HEK293 (cell line): ENCODE data around the gene SLC13A3.
A peak's percentile ranks its signal among the peaks of the same experiment; 100 is the strongest.

ENCODE experiments used
- CTCF ChIA-PET: fragments of 350-600 bp; formaldehyde crosslinking; extraction: SDS; loops from one replicate; lab custom pipeline; 2021; ENCODE audit warnings: antibody characterized with exemption; lab: Yijun Ruan, JAX
- POLR2A ChIA-PET: fragments of 300-600 bp; formaldehyde crosslinking; extraction: SDS; loops from one replicate; lab custom pipeline; 2020; ENCODE audit warnings: antibody characterized with exemption, inconsistent platforms; lab: Yijun Ruan, JAX
- H3K27ac ChIP-seq: fragments of 200-500 bp; sonication (Bioruptor generic); 2 replicates; pipeline ENCODE4 v1.5.1; 2014; ENCODE audit warnings: low read depth, low read length, control low read depth, inconsistent platforms; ENCODE audit errors: extremely low read depth
- H3K36me3 ChIP-seq, 2 experiments: fragments of 200-500 bp in 1 of 2; sonication (Bioruptor generic) in 1 of 2; 1 replicate in 1 of 2; 2 replicates in 1 of 2; pipeline ENCODE4 v1.5.1; 2014 to 2017; ENCODE audit warnings: inconsistent platforms in 2 of 2, low read length in 2 of 2; ENCODE audit not compliant: control insufficient read depth in 2 of 2, insufficient read depth in 1 of 2
- H3K4me1 ChIP-seq: fragments of 200-500 bp; sonication (Bioruptor generic); 2 replicates; pipeline ENCODE4 v1.5.1; 2014; ENCODE audit warnings: mild to moderate bottlenecking, low read length, inconsistent platforms; ENCODE audit not compliant: control insufficient read depth, insufficient read depth
- H3K4me3 ChIP-seq: 2 replicates; pipeline ENCODE4 v1.5.1; 2011; ENCODE audit warnings: low read depth, mild to moderate bottlenecking, control low read depth, low read length, moderate library complexity
- H3K9me3 ChIP-seq: fragments of 200-500 bp; sonication (Bioruptor generic); 2 replicates; pipeline ENCODE4 v1.5.1; 2014; ENCODE audit warnings: low read depth, low read length, inconsistent platforms; ENCODE audit not compliant: control insufficient read depth, insufficient read depth
- KLF16 ChIP-seq: fragments of 450-650 bp; formaldehyde crosslinking; IDR thresholded peaks from 2 replicates; pipeline ENCODE4 v1.5.1; 2017; ENCODE audit warnings: missing biosample characterization, missing genetic modification characterization
- PRDM1 ChIP-seq: fragments of 450-650 bp; formaldehyde crosslinking; IDR thresholded peaks from 2 replicates; pipeline ENCODE4; 2016; ENCODE audit warnings: missing biosample characterization, missing genetic modification characterization
- RBAK ChIP-seq: fragments of 450-650 bp; formaldehyde crosslinking; IDR thresholded peaks from 2 replicates; pipeline ENCODE4 v1.5.1; 2016; ENCODE audit warnings: missing biosample characterization, missing genetic modification characterization
- ZNF341 ChIP-seq: fragments of 450-650 bp; formaldehyde crosslinking; IDR thresholded peaks from 2 replicates; pipeline ENCODE4; 2016; ENCODE audit warnings: low read depth, missing biosample characterization, missing genetic modification characterization
- ZNF366 ChIP-seq: fragments of 450-650 bp; formaldehyde crosslinking; conservative IDR thresholded peaks from 2 replicates; pipeline ENCODE4 v1.5.1; 2016; ENCODE audit warnings: missing biosample characterization, missing genetic modification characterization
- ZNF585B ChIP-seq: fragments of 450-650 bp; formaldehyde crosslinking; IDR thresholded peaks from 2 replicates; pipeline ENCODE4 v1.5.1; 2016; ENCODE audit warnings: missing biosample characterization, missing genetic modification characterization
- ZNF623 ChIP-seq: fragments of 450-650 bp; formaldehyde crosslinking; IDR thresholded peaks from 2 replicates; pipeline ENCODE4 v1.5.1; 2016; ENCODE audit warnings: missing biosample characterization, missing genetic modification characterization
- ZNF76 ChIP-seq: fragments of 450-650 bp; formaldehyde crosslinking; IDR thresholded peaks from 2 replicates; pipeline ENCODE4; 2016; ENCODE audit warnings: low read depth, missing biosample characterization, missing genetic modification characterization, borderline replicate concordance
- ZNF843 ChIP-seq: fragments of 450-650 bp; formaldehyde crosslinking; IDR thresholded peaks from 2 replicates; pipeline ENCODE4 v1.5.1; 2016; ENCODE audit warnings: missing biosample characterization, missing genetic modification characterization
- TF ChIP-seq, protein P1 (sequence below): fragments of 450-650 bp; formaldehyde crosslinking; IDR thresholded peaks from 2 replicates; pipeline ENCODE4 v1.5.1; 2016; ENCODE audit warnings: missing biosample characterization, missing genetic modification characterization
- TF ChIP-seq, protein P2 (sequence below): fragments of 450-650 bp; formaldehyde crosslinking; IDR thresholded peaks from 2 replicates; pipeline ENCODE4 v1.5.1; 2016; ENCODE audit warnings: missing biosample characterization, missing genetic modification characterization, borderline replicate concordance

The SLC13A3 gene

DNA sequence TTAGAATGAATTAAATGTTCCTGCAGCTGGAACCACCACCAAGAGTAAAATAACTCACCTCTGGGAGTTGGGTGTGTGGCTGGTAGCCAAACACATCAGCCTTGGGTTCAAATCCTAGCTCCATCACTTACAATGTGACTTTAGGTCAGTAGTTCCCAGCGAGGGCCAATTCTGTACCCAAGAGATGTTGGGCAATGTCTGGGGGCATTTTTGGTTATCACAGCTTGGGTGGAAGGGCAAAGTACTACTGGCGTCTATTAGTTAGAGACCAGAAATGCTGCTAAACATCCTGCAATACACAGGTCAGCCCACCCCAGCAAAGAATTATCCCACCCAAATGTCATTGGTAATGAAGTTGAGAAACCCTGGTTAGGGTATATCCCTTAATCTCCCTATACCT is 48.8 kb downstream of the SLC13A3 start:
- POLR2A ChIA-PET = no interaction called here
- Histone ChIP-seq H3K27ac (no peak overlapping the region), H3K9me3 (no peaks in the 10 kb centered on the region), H3K36me3 (no peaks in the 10 kb centered on the region), H3K4me3 (no peak overlapping the region), H3K4me1 (no peaks in the 10 kb centered on the region)
- CTCF ChIA-PET = interaction anchor here (0.7 kb wide), 1 partner anchor 12 kb away, joined by 3 read pairs; no protein-coding TSS in a partner anchor
- TF ChIP-seq, protein P1, sequence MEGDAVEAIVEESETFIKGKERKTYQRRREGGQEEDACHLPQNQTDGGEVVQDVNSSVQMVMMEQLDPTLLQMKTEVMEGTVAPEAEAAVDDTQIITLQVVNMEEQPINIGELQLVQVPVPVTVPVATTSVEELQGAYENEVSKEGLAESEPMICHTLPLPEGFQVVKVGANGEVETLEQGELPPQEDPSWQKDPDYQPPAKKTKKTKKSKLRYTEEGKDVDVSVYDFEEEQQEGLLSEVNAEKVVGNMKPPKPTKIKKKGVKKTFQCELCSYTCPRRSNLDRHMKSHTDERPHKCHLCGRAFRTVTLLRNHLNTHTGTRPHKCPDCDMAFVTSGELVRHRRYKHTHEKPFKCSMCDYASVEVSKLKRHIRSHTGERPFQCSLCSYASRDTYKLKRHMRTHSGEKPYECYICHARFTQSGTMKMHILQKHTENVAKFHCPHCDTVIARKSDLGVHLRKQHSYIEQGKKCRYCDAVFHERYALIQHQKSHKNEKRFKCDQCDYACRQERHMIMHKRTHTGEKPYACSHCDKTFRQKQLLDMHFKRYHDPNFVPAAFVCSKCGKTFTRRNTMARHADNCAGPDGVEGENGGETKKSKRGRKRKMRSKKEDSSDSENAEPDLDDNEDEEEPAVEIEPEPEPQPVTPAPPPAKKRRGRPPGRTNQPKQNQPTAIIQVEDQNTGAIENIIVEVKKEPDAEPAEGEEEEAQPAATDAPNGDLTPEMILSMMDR (tag by site-specific recombination) = no peak
- TF ChIP-seq ZNF843 (tag by site-specific recombination) (no peak), KLF16 (tag by site-specific recombination) (no peak), ZNF76 (tag by site-specific recombination) (no peak)
- TF ChIP-seq, all 188 proteins: peak for 0

DNA sequence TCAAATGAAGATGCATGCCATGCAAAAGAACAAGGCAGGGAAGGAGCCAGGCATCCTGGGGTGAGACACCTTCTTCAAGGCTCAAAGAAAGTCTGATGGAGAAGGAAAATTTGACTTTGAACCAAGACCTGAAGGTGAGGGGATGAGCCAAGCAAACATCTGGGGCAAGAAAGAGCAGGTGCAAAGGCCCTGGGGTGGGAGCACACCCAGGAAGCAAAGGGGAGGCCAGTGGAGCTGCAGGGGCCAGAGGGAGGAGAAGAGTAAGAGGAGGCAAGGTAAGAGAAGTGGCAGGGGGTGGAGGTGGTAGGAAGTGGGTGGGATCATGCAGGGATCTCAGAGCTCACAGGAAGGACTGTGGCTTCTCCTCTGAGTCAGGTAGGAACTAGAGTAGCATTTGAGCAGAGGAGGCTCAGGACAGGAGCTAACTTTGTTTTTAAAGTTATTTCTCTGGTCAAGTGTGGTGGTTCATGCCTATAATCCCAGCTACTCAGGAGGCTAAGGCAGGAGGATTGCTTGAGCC is 49.6 kb downstream of the SLC13A3 start:
- ChIA-PET POLR2A (no interaction called here), CTCF (interaction anchor here (0.6 to 0.7 kb wide), 3 partner anchors 11 to 79 kb away, joined by 3 read pairs; no protein-coding TSS in a partner anchor)
- no peak for TF ChIP-seq ZNF341 (tag by site-specific recombination)
- TF ChIP-seq ZNF623 (tag by site-specific recombination) = peak; percentile 86
- TF ChIP-seq, protein P2, sequence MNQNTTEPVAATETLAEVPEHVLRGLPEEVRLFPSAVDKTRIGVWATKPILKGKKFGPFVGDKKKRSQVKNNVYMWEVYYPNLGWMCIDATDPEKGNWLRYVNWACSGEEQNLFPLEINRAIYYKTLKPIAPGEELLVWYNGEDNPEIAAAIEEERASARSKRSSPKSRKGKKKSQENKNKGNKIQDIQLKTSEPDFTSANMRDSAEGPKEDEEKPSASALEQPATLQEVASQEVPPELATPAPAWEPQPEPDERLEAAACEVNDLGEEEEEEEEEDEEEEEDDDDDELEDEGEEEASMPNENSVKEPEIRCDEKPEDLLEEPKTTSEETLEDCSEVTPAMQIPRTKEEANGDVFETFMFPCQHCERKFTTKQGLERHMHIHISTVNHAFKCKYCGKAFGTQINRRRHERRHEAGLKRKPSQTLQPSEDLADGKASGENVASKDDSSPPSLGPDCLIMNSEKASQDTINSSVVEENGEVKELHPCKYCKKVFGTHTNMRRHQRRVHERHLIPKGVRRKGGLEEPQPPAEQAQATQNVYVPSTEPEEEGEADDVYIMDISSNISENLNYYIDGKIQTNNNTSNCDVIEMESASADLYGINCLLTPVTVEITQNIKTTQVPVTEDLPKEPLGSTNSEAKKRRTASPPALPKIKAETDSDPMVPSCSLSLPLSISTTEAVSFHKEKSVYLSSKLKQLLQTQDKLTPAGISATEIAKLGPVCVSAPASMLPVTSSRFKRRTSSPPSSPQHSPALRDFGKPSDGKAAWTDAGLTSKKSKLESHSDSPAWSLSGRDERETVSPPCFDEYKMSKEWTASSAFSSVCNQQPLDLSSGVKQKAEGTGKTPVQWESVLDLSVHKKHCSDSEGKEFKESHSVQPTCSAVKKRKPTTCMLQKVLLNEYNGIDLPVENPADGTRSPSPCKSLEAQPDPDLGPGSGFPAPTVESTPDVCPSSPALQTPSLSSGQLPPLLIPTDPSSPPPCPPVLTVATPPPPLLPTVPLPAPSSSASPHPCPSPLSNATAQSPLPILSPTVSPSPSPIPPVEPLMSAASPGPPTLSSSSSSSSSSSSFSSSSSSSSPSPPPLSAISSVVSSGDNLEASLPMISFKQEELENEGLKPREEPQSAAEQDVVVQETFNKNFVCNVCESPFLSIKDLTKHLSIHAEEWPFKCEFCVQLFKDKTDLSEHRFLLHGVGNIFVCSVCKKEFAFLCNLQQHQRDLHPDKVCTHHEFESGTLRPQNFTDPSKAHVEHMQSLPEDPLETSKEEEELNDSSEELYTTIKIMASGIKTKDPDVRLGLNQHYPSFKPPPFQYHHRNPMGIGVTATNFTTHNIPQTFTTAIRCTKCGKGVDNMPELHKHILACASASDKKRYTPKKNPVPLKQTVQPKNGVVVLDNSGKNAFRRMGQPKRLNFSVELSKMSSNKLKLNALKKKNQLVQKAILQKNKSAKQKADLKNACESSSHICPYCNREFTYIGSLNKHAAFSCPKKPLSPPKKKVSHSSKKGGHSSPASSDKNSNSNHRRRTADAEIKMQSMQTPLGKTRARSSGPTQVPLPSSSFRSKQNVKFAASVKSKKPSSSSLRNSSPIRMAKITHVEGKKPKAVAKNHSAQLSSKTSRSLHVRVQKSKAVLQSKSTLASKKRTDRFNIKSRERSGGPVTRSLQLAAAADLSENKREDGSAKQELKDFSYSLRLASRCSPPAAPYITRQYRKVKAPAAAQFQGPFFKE (tag by site-specific recombination) = no peak
- Histone ChIP-seq H3K27ac (no peak overlapping the region), H3K4me3 (no peak overlapping the region), H3K9me3 (no peaks in the 10 kb centered on the region), H3K36me3 (no peaks in the 10 kb centered on the region), H3K4me1 (no peaks in the 10 kb centered on the region)

DNA sequence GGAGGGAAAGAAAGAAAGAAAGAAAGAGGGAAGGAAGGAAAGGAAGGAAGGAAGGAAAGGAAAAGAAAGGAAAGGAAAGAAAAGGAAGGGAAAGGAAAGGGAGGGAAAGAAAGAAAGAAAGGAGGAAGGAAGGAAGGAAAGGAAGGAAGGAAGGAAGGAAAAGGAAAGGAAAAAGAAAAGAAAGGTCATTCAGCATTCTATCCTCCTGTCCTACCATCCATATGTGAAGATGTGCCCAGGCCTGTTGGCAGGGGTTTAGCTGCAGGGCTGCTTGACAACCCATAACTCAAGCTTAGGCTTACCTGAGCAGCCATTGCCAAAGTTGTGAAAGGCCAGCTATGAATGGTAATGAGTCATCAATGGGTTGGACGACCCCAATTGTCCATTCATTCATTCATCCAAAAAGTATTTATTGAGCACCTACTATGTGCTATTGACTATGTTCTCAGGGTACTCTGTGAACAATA is 50.9 kb downstream of the SLC13A3 start:
- H3K27ac ChIP-seq = no peak overlapping the region
- H3K36me3 ChIP-seq = no peaks in the 10 kb centered on the region
- TF ChIP-seq RBAK (tag by site-specific recombination) (no peak), PRDM1 (tag by site-specific recombination) (peak; percentile 92), ZNF585B (tag by site-specific recombination) (peak; percentile 42), ZNF366 (peak; percentile 80)
- ChIA-PET CTCF (no interaction called here), POLR2A (no interaction called here)
- H3K4me3 ChIP-seq = no peak overlapping the region
- no peaks in the 10 kb centered on the region for H3K9me3 ChIP-seq
- no peaks in the 10 kb centered on the region for H3K4me1 ChIP-seq
